NCI-H2196 (cell line): ENCODE measurements around the gene SEPSECS.
A peak's percentile ranks its signal among the peaks of the same experiment; 100 is the strongest.

ENCODE experiments used
- DNase-seq: peaks from one replicate; lab custom pipeline; 2025; ENCODE audit not compliant: unreplicated experiment; lab: John Stamatoyannopoulos, UW

SEPSECS gene

DNA sequence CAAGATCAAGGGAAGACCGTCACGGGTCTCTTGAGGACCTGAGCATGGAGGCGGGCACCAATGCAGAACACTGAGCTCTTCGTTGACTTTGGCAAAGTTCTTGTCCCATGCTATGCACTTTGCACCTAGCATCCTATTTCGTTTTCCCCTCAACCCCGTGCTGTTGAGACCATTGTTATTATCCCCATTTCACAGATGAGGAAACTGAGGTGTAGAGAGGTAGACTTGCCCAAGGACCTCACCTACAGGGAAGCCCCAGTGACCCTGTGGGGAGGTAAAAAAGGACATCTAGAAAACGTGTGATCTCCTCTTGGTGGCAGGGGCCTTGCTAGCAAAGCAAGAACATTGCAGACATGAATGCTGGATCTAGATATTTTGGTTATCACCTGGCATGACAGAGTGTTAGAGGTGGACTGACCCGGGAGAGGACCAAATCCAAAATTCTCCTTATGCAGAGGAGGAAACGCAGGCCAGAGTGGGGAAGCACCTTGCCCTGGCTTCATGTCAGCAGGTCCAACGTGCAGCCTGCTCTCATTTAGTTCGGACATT is 48.5 kb downstream of the SEPSECS start:
- DNase-seq = no peak

DNA sequence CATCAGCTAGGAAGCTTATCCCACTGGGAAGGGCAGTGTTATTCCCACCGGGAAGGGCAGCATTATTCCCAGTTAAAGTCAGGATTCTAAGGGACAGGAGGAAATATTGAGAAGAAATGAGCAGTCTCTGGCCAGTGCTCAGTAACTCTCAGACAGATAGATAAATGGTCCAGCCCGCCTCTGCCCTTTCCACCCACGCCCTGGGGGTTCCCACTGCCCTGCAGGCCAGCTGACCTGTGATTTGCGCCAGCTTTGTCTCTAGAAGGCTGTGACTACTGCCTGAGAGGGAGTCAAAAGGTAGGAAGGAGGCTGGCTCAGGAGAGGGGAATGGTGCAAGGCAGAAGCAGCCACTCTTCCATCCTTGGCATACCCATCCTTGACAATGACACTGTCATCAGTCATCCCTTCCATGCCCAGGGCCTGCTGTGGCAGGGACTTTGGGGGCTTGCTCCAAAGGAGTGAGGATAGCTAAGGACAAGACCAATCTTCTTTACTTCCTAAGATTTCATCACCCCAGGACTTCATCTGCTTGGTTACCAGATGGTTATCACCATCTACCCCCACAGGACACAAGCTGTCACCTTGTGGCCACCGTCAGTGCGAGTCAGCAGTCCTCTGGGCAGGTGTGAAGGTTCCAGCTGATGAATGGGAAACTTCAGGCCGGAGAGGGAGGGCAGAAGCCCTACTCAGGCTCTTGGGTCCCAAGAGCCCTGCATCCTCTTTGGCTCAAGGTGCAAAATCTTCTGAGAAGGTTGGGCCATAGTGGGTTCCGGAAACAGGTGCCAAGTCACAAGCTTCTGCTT is 49.5 kb downstream of the SEPSECS start:
- no peak for DNase-seq

DNA sequence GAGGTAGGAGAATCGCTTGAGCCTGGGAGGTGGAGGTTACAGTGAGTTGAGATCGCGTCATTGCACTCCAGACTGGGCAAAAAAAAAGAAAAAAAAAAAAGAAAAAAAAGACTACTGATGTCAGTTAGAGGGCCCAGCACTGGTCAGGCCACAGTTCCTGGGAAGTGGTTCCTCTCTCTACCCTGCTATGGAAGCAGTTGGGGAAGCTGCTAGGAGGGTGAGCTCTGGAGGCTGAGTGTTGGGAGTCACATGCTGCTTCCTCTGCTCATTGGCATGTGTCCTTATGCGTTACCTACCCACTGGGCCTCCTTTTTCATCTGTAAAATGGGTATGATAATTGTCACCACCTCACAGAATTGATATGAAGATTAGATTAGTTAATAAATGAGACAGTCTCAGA is 50.7 kb downstream of the SEPSECS start:
- DNase-seq = no peak

DNA sequence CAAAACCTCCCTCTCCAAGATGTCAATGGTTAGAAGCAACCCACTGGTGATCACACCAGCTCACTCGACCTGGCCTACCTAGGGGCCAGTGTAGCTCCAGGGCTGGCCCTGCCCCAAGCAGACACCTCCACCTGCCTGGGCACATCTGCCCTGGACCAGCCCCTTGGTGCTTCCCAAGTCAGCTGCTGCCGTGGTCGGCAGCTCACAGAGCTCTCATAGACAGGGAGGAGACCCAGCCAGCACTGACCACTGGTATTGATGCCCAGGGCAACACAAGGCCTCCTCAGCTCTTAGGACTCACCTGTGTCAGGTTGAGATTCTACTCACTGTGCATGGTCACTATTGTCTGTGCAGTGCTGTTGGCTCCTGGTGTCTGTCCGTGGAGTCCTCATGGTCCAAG is 51.7 kb downstream of the SEPSECS start:
- DNase-seq = no peak

DNA sequence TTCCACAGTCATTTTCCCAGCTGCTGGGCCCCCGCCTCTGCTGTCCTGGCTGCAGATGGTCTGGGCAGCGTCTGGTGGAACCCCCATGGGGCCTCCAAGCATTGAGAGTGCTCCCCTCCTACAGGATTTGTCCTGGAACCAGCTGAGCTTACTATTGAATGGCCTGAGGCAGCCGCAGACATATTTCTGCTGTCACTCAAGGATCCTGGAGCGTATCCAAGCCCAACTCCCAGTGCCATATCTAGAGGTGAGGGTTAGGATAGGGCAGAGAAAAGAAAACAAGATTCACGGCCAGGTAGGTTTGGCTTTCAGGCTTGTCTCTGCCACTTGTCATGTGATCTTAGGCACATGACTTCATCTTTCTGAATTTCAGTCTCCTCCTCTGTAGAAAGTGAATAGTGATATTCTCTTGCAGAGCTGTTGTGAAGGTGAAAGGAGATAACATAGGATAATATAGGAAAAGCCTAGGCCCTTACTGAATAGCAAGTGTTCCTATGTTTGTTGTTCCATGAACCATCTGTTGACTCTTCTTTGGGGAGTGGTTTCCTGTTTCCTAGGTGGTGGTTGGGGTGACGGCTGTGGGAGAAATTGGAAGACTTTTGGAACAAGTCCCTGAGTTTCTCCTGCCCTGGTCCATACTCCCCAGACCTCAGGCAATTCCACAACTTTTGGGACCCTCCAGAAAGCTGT is 52.3 kb downstream of the SEPSECS start:
- peak; percentile 50 for DNase-seq

DNA sequence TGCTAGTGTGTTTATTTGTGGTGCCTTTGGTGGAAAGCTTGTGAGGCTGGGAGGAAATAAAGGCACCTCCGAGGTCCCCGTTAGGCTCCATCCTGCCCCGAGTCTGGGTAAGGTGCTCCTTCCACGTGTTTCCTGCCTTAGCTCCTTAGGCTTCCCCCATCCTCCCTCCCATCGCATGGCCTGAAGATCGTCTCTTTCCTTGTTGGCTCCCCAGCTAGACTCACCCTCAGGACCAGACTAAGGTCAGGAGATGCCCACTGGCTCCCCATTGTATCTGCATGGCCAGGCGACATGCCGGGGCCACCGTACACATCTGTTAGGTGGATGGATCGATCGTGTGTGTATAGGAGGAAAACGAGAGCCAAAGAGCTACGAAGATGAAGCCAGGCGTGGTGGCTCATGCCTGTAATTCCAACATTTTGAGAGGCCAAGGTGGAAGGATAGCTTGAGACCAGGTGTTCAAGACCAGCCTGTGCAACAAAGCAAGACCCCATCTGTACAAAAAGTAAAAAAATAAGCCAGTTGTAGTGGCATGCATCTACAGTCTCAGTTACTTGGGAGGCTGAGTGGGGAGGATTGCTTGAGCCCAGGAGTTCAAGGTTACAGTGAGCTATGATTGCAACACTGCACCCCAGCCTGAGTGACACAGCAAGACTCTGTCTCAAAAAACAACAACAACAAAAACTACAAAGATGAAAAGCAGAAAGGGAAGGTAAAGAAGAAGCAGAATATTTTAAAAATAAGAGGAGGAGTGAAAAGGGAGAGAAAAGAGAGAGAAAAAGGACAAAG is 53.7 kb downstream of the SEPSECS start:
- no peak for DNase-seq

DNA sequence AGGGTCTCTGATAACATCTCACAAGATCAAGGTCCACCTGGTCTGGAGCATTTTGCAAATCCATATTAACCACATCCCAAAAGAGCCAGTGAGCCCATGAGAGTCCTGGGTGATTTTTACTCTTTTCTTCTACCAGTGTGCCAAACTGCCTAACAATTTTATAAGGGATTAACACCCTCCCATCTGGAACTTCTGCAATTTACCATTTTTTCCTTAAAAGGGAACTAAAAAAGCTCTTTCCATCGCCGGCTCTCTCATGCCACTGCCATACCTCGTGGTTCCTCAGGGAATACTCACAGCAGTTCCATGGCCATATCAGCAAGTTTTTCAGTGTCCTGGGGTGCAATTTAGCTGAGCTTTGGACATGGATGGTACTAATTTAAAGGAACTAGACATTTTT is 55.7 kb downstream of the SEPSECS start:
- no peak for DNase-seq

DNA sequence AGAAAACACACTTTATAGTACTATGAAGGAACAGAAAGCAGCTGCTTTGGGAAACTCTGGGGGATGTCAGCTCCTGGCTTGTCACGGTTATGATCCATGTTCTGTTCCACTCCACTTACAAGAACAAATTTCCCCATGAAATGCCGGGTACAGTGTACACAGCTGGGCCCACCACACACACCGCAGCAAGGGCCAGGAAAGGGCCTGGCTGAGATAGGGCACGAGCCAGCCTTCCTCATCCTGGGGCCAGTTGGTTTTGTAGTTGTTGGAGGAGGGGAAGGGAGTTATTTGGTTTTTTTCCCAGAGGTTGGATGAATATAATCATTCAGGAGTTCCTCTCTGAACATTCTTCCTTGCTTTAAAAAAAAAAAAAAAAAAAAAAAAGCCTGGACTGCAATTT is 56.8 kb downstream of the SEPSECS start:
- DNase-seq = no peak

DNA sequence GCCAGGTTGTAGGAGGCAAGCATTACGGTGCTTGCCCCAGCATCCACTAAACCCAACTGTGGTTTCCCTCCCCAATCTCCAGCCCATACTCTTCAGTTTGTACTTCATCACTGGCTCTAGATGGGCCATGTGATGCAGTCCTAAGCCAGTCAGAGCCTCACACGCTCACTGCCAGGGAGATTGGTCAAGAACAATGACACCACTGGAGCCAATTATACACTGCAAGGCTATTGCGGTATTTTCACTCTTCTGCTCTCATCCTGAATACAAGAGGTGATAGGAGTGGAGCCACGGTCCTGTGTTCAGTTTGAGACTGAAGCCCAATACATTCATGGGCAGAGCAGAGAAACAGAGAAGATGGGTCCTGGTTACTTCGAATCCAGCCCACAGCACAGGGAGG is 58.4 kb downstream of the SEPSECS start:
- peak; percentile 40 for DNase-seq

DNA sequence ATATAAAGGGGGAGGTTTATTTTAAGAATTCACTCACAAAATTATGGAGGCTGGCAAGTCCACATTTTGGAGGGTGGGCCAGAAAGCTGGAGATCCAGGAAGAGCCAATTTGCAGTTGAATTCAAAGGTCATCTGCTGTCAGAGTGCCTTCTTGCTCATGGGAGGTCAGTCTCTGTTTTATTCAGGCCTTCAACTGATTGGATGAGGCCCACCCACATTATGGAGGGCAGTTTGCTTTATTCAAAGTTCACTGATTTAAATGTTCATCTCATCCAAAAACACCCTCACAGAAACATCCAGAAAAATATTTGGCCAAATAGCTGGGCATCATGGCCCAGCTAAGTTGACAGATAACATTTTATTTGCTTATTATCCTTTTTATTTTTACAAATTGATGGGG is 59.5 kb downstream of the SEPSECS start:
- no peak for DNase-seq

DNA sequence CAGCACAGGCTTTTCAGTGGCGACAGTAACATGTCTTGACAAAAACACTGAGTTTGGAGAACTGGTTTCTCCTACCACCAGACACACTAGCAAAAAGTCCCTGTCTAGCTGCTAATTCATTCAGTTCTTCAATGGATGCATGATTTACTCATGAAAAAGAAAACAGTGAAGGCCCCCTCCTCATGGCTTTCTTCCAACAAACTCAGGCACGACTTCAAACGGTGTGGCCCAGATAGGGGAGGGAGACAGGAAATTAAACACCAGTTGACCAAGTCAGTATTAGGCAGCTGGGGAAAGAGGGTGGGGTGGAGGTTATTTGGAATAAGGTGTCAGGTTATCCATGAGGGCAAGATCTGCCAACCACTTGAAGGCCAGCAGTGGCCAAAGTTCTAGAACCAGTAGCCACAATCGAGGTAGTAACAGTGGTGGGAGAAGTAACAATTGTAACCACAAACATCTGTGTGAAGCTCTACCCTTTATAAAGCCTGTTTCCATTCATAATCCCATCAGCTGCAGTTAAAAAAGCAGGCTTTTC is 60.2 kb downstream of the SEPSECS start:
- DNase-seq = peak; percentile 28

DNA sequence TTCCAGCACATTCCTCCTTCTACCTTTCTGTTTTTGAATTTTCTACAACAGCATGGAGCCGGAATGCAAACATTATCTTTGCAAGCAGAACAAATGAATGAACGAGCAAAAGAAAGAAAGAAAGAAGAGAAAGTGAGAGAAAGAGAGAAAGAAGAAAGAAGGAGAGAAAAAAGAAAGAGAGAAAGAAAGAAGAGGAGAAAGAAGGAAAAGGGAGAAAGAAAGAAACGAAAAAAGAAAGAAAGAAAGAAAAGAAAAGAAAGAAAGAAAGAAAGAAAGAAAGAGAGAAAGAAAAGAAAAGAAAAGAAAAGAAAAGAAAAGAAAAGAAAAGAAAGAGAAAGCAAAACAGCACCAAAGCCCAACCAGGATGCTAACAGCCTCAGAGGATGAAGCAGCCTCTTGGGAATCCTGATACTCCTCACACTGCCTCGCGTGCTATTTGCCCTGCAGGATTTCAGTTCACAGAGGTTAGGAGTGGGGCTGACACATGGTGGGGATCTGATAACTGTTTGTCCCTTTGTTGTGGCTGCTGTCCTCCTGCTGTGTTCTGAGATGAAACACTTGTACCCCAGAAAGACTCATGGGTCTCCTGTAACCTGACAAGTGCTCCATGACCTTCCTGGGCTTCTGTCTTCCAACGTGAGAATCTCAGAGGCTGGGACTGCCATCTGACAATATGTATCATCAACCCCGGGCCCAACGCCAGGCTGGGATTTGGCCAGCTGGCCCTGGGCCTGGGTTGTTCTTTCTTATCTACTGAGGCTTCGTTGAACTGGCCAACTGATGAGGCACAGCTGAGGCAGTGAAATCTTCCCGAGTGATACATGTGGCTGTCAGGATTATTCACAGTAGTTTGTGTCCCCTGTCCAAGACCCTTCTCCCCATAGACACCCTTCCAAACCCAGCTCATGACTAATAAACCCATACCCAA is 61.0 kb downstream of the SEPSECS start:
- DNase-seq = peak; percentile 81

DNA sequence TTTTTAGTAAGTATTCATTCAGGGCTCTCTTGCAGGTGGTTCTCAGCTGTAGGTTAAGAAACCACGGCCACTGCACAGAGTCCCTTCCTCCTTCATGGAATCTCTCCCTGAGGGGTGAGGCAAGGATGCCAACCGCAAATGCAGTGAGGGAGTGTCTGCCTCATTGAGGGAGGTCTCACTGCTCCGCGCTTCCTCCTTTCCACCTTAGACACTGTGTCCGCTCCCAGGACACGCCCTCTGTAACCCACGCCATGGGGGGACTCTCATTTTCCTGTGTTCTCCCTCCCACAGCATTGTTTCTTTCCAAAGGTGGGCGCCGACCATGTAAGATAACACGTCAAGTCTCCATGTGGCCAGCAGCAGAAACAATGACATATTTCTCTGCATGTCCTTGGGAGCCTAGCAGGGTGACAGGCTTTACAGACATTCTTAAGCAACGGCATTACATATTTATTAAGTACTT is 63.2 kb downstream of the SEPSECS start:
- no peak for DNase-seq

DNA sequence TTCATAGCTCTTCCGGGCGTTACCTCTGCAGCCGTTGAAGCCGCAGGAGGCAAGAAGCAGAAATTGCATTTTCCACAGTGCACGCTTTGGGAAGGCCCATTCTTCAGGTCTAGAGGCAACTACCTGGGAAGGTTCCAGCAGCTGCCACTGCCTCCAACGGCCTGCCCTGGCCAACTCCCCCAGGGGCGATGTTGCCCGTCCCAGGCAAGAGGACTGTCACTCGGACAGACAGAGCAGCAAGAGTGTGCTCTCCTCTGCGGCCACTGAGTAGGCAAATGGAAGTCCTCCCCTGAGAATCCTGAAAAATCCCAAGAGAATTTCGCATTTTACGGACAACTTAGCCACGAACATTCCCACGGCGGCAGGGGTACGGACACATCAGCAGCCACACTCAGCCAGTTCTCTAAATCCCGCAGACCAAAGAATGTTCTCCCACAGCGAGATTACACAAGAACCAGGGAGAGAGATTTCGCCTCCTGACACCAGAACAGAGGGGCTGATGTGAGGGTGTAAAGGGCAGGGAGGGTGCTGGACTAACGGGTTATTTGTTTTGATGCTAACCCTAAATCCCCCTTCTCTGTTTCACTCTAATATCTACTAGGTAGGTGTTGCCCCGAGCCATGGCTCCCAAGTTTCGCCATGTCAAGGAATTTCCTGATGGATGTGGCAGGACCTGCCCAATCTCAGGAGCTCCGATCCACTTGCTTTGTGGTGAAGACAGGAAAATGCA is 63.8 kb downstream of the SEPSECS start:
- no peak for DNase-seq

DNA sequence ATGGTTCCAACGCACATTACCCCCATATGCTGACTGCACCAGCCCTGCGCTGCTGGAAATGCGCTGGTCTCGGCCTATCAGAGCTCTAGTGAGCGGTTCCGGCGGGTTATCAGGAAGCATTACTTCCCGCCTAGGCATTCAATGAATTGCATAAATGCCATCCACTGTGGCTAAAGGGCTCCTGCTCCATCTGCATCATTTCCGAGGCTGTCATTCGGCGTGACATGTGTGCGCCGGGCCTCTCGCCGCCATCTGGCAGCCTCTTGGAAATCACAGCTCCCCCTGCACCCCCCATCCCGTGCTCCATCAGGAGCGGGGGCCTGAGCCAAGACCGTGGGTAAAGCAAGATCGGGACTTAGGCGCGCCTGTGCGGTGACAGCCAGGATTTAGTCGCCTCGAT is 64.4 kb downstream of the SEPSECS start:
- DNase-seq = no peak

DNA sequence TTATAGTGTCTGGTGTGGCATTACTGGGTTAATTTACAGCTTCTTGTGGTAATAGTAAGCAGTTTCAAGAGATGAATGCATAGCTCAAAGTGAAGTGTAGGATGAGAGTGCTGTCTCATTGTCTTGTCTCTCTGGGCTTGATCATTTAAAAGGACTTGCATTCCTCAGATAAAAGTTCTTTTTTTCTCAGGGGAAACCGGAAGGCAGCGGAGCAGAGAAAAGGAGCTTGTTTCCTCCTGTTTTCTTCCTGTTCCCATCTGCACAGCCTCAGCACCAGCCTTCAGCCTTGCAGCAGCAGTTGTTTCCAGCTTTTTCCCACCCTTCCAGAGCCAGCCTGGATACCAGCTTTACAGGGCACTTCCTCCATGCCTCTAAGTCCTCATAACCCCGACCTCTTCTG is 68.1 kb downstream of the SEPSECS start:
- no peak for DNase-seq

DNA sequence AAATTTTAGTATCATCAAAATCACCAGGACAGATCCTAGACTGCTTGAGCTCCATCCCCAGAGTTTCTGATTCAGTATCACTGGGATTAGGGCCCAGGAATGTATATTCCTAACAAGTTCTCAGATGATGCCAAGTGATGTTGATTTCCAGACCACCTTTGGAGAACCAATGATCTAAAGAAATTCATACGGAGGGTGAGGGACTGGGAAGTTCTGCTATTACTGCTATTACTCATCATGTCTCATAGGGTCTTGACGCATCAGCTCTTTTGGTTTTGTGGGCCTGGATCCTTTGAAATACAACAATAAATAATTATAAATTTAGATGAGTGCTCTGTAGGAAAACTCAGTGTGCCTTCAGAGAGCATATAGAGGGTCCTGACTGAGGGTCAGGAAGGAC is 69.7 kb downstream of the SEPSECS start:
- DNase-seq = no peak

DNA sequence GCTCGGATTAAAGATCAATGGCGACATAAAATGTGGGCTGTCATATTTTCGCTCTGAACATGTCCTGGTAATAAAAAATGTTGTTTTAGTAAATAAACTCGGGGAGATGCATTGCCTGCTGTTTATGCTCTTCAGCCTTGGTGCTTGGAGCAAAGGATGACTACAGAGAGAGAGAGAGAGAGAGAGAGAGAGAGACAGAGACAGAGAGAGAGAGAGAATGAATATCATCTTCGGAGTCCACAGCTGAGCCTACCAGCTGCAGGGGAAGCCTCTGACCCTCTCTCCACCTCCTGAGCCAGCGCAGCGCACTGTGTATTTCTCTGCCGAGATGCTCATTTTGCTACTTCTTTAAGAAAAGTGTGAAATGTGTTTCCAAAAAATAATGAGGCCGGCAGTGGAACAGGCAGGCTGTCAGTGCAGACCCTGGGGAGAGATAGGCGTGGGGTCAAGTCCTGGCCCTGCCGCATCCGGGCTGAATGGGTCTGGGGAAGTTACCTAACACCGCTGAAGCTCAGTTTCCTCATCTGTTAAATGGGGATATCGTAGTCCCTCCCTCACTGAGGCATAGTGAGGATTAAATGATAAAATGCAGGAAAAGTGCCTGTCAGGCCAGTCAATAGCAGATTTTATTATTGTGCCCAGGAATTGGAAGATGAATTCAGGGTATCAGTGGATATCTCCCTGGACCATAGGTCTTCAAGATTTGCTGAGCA is 71.0 kb downstream of the SEPSECS start:
- DNase-seq = no peak
